Activated CD4-positive, alpha-beta memory T cell treated with anti-CD3 and anti-CD28 coated beads, Interleukin-2, amount 10 ng/mL, durations not matched to agents 7 days and 5 days (primary cell): ENCODE data around the gene TNNI3K. TPM values are rescaled to one million over a fixed set of nuclear protein-coding genes. Genes with fewer than 3 reads are reported as not detected.

Experiments used
- CTCF ChIA-PET: fragments of 350-600 bp; sonication (Branson Sonifier 250); formaldehyde crosslinking; loops from one replicate; lab custom pipeline; 2021; ENCODE audit warnings: antibody characterized with exemption, inconsistent platforms; lab: Charles Lee
- POLR2A ChIA-PET: fragments of 350-600 bp; sonication (Branson Sonifier 250); formaldehyde crosslinking; loops from one replicate; lab custom pipeline; 2021; ENCODE audit warnings: antibody characterized with exemption; lab: Charles Lee
- DNase-seq: peaks from one replicate; pipeline ENCODE4 v3.0.0-alpha.2; 2020
- H3K27ac Mint-ChIP-seq: one replicate; pipeline ENCODE4 v1.8.0; 2021; ENCODE audit warnings: mild to moderate bottlenecking, mixed read lengths
- H3K27me3 Mint-ChIP-seq: one replicate; pipeline ENCODE4 v1.8.0; 2021; ENCODE audit warnings: mixed read lengths
- H3K36me3 Mint-ChIP-seq: one replicate; pipeline ENCODE4 v1.8.0; 2021; ENCODE audit warnings: low read depth, mixed read lengths
- H3K4me1 Mint-ChIP-seq: one replicate; pipeline ENCODE4 v1.8.0; 2021; ENCODE audit warnings: mixed read lengths
- H3K4me3 Mint-ChIP-seq: one replicate; pipeline ENCODE4 v1.8.0; 2021; ENCODE audit warnings: mild to moderate bottlenecking, mixed read lengths
- H3K9me3 Mint-ChIP-seq: one replicate; pipeline ENCODE4 v1.8.0; 2021; ENCODE audit warnings: mixed read lengths
- total RNA-seq, 2 experiments: library from RNA; stranded (reverse); gene quantifications; one replicate each; pipeline ENCODE4 v1.2.3, GENCODE V29; 2021

The TNNI3K gene
- total RNA-seq, 2 experiments from 2014 or later = 0.43 TPM; not detected in 1

- CTCF ChIA-PET = no interaction called here
- Mint-ChIP-seq H3K27me3 (no peaks in the 10 kb centered on the region), H3K27ac (no peak overlapping the region), H3K9me3 (no peaks in the 10 kb centered on the region), H3K4me3 (no peak overlapping the region), H3K36me3 (no peaks in the 10 kb centered on the region), H3K4me1 (no peaks in the 10 kb centered on the region)
- DNase-seq = no peak
- POLR2A ChIA-PET = no interaction called here
These were observed 93.7 kb downstream of the TNNI3K start for GRCh38 chr1:74328851-74329250.

DNA sequence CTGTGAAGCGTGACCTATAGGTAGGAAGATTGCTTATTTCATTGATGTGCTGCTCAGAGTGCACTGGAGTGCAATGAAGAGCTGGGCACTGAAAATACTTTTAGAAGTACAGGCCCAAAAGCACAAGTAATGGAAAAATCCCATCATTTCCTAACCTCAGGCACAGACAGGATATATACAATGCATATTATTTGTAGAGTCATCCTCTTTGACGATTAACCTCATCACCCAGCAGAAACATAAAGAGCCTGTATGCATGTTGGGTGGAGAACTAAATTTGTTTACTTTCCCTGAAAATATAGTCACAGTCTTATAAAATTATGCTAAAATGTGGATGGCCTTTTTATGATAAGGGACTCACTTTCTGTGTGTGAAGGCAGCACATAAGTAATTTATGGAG lies 98.1 kb downstream of the TNNI3K start:
- POLR2A ChIA-PET = no interaction called here

GRCh38 chr1:74334147-74334546 lies 99.0 kb downstream of the TNNI3K start:
- H3K4me1 Mint-ChIP-seq = no peaks in the 10 kb centered on the region
- POLR2A ChIA-PET = no interaction called here
- CTCF ChIA-PET = no interaction called here
- DNase-seq = no peak
- H3K4me3 Mint-ChIP-seq = no peak overlapping the region
- H3K27ac Mint-ChIP-seq = no peak overlapping the region
- no peaks in the 10 kb centered on the region for H3K36me3 Mint-ChIP-seq
- H3K27me3 Mint-ChIP-seq = no peaks in the 10 kb centered on the region
- peaks cover 3% of the 10 kb centered on the region for H3K9me3 Mint-ChIP-seq

More for the DNA sequence above, 98.1 kb downstream of the TNNI3K start:
- H3K4me1 Mint-ChIP-seq = no peaks in the 10 kb centered on the region
- H3K27ac Mint-ChIP-seq = no peak overlapping the region
- no peaks in the 10 kb centered on the region for H3K27me3 Mint-ChIP-seq
- DNase-seq = no peak
- CTCF ChIA-PET = no interaction called here
- no peak overlapping the region for H3K4me3 Mint-ChIP-seq
- peaks cover under 1% of the 10 kb centered on the region for H3K9me3 Mint-ChIP-seq
- no peaks in the 10 kb centered on the region for H3K36me3 Mint-ChIP-seq

DNA sequence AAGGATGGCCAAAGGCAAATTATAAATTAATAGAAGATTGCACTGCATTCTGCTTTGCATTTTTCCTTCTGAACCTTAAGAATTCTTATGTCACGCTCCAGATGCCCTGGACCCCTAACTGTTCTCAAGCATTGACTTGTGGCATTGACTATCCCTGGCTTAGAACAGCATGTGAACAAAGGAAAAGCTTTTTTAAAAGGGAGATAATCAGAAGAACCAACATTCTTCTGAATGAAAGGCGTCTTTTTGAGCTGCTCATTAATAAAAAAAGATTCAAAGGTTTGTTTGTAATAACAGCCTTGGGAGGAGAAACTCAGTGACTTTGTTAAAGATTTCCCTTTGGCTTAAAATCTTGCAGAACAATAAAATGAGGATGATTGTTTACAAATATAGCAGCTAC lies 105.5 kb downstream of the TNNI3K start:
- H3K4me3 Mint-ChIP-seq = no peak overlapping the region
- ChIA-PET POLR2A (no interaction called here), CTCF (no interaction called here)
- no peaks in the 10 kb centered on the region for H3K27me3 Mint-ChIP-seq
- DNase-seq = no peak
- no peaks in the 10 kb centered on the region for H3K36me3 Mint-ChIP-seq
- peaks cover 3% of the 10 kb centered on the region for H3K9me3 Mint-ChIP-seq
- H3K27ac Mint-ChIP-seq = no peak overlapping the region
- H3K4me1 Mint-ChIP-seq = no peaks in the 10 kb centered on the region

- ChIA-PET CTCF (no interaction called here), POLR2A (no interaction called here)
- Mint-ChIP-seq H3K9me3 (peaks cover 3% of the 10 kb centered on the region), H3K36me3 (no peaks in the 10 kb centered on the region), H3K27ac (no peak overlapping the region), H3K4me1 (no peaks in the 10 kb centered on the region), H3K27me3 (no peaks in the 10 kb centered on the region), H3K4me3 (no peak overlapping the region)
- DNase-seq = no peak
These were observed 106.6 kb downstream of the TNNI3K start for GRCh38 chr1:74341702-74342339.

- Mint-ChIP-seq H3K4me1 (no peaks in the 10 kb centered on the region), H3K36me3 (no peaks in the 10 kb centered on the region), H3K27me3 (no peaks in the 10 kb centered on the region), H3K9me3 (peaks cover 2% of the 10 kb centered on the region), H3K27ac (no peak overlapping the region), H3K4me3 (no peak overlapping the region)
- ChIA-PET CTCF (no interaction called here), POLR2A (no interaction called here)
- DNase-seq = no peak
These were observed 108.0 kb downstream of the TNNI3K start for GRCh38 chr1:74343216-74343615.

DNA sequence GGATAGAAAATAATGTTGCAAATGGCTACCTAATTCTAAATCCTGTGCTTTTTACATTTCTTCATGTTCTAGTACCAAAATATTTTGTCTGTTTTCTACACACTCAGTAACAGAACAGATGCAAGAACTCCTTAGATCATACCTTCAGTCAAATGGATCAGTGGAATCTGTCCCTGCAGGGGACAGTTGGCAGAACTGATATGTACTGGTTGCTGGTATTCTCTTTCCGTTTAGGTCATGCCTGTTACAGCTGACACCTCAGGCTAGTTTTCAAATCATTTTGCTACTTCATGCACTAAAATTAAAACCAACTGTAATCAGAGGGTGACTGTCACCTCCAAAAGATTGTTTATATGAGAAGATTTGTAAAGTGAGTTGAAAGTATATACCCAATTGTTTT lies 109.2 kb downstream of the TNNI3K start:
- Mint-ChIP-seq H3K9me3 (no peaks in the 10 kb centered on the region), H3K4me3 (no peak overlapping the region), H3K4me1 (no peaks in the 10 kb centered on the region), H3K27ac (no peak overlapping the region), H3K27me3 (no peaks in the 10 kb centered on the region), H3K36me3 (no peaks in the 10 kb centered on the region)
- ChIA-PET CTCF (no interaction called here), POLR2A (no interaction called here)
- no peak for DNase-seq

DNA sequence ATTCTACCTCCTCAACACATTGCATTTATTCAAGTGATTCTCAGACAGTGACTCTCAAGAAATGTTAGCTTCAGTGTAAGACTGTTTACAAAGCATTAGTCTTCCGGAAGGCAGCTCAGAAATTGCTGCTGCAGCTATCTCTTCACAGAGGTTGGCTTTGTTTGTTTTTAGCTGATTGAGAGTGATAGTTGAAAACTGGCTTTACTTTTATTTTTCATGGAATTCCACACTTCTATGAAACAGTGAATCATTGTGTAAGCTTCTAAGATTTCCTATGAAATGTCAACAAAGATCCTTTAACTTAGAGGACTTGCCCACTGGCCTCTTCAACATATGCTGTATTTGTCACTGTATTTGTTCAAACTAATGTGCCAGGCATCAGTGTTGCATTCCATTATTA lies 121.3 kb downstream of the TNNI3K start:
- Mint-ChIP-seq H3K4me1 (peaks cover 2% of the 10 kb centered on the region), H3K27ac (no peak overlapping the region), H3K36me3 (no peaks in the 10 kb centered on the region), H3K4me3 (no peak overlapping the region), H3K9me3 (no peaks in the 10 kb centered on the region), H3K27me3 (no peaks in the 10 kb centered on the region)
- no peak for DNase-seq
- ChIA-PET CTCF (no interaction called here), POLR2A (no interaction called here)

DNA sequence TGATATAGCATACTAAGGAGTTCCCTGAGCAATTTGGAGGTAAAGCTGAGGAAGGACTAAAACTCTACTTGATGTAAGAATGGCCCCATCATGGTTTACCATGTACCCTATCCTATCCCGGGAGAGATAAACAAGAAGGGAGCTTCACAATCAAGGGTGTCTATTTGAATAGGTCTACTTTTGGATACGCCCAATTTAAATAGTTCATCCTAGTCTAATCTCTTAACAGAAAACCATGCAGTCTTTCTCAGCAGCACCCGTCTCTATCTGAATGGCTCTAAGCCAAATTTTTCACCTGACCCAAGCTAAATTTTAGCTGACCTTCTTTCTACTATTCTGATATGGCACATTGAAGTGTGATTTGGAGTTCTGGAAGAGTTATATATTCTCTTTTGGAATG lies 122.0 kb downstream of the TNNI3K start:
- H3K27ac Mint-ChIP-seq = no peak overlapping the region
- ChIA-PET POLR2A (no interaction called here), CTCF (no interaction called here)
- H3K4me1 Mint-ChIP-seq = peaks cover 2% of the 10 kb centered on the region
- H3K27me3 Mint-ChIP-seq = no peaks in the 10 kb centered on the region
- no peak for DNase-seq
- H3K36me3 Mint-ChIP-seq = no peaks in the 10 kb centered on the region
- H3K4me3 Mint-ChIP-seq = no peak overlapping the region
- no peaks in the 10 kb centered on the region for H3K9me3 Mint-ChIP-seq

DNA sequence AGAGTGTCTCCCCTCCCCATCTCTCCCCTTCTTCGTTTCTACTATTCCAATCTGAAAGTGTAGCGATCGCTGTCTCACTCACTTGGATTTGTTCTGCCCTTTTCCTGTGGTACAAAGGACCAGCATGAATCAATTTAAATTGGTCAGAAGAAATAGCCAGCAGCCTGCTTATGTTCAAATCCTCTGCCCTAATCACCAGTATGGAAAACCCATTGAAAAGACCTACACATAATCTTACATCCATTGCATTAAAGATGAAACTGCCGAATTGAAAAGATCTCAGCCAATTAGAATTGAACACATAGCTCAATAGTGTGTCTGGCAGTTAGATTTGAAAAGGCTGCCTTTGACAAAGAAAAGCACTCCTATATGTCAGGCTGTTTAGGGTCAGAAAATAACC lies 122.6 kb downstream of the TNNI3K start:
- Mint-ChIP-seq H3K36me3 (no peaks in the 10 kb centered on the region), H3K4me3 (no peak overlapping the region), H3K4me1 (peaks cover 2% of the 10 kb centered on the region), H3K9me3 (no peaks in the 10 kb centered on the region), H3K27me3 (no peaks in the 10 kb centered on the region), H3K27ac (no peak overlapping the region)
- no peak for DNase-seq
- ChIA-PET POLR2A (no interaction called here), CTCF (no interaction called here)

DNA sequence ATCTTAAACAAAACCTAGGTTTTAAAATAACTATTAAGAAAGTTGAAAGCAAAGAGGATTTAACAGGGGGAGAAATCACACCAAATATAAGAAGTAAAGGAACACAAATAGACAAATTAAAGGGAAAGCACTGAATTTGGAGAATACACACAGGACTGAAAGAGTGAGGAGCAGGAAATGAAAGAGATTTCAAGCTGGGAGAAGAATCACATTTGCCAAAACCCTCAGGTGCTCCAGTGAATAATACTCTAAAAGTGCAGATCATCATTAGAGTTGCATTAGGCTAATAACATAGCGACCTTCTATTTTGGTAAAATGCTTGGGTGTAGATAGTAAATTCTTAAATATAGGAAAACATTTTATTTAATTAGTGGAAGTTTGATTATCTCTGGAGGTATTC lies 127.5 kb downstream of the TNNI3K start:
- no peak for DNase-seq
- no peaks in the 10 kb centered on the region for H3K9me3 Mint-ChIP-seq
- H3K27ac Mint-ChIP-seq = no peak overlapping the region
- H3K27me3 Mint-ChIP-seq = no peaks in the 10 kb centered on the region
- H3K4me1 Mint-ChIP-seq = no peaks in the 10 kb centered on the region
- ChIA-PET CTCF (no interaction called here), POLR2A (no interaction called here)
- H3K4me3 Mint-ChIP-seq = no peak overlapping the region
- H3K36me3 Mint-ChIP-seq = no peaks in the 10 kb centered on the region

- CTCF ChIA-PET = no interaction called here
- Mint-ChIP-seq H3K9me3 (no peaks in the 10 kb centered on the region), H3K27ac (no peak overlapping the region), H3K4me1 (no peaks in the 10 kb centered on the region), H3K27me3 (no peaks in the 10 kb centered on the region), H3K36me3 (no peaks in the 10 kb centered on the region), H3K4me3 (no peak overlapping the region)
- DNase-seq = no peak
- POLR2A ChIA-PET = no interaction called here
These were observed 128.0 kb downstream of the TNNI3K start for GRCh38 chr1:74363220-74363619.

DNA sequence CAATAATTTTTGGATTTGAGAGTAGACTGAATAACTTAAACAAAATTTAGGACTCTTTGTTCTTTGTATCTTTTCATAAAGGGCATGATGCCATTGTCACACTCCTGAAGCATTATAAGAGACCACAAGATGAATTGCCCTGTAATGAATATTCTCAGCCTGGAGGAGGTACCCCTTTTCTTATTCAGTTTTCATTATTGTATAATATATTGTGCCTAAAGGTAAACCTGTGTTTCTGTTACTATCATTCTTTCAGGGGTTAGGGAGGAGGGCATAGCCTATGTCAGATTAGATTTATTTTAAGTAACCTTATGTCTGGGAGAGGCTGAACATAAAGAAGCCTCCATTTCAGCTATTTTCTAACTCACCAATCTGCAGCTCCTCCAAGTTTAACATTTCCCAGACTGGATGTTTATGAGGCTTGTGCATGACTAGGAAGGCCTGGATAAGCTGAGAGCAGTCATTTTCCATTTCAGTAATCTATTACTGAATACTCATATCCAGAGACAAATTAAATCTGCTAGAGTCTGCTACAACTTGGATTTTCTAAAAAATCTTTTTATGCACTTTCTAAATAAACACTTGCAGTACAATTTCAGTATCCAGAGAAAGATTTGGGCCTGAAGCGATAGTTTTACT lies 132.1 kb downstream of the TNNI3K start:
- ChIA-PET CTCF (no interaction called here), POLR2A (no interaction called here)
- Mint-ChIP-seq H3K4me1 (no peaks in the 10 kb centered on the region), H3K4me3 (no peak overlapping the region), H3K9me3 (no peaks in the 10 kb centered on the region), H3K36me3 (no peaks in the 10 kb centered on the region), H3K27ac (no peak overlapping the region), H3K27me3 (no peaks in the 10 kb centered on the region)
- no peak for DNase-seq

- DNase-seq = no peak
- no peak overlapping the region for H3K4me3 Mint-ChIP-seq
- no peaks in the 10 kb centered on the region for H3K4me1 Mint-ChIP-seq
- no peak overlapping the region for H3K27ac Mint-ChIP-seq
- H3K27me3 Mint-ChIP-seq = no peaks in the 10 kb centered on the region
- no peaks in the 10 kb centered on the region for H3K36me3 Mint-ChIP-seq
- no peaks in the 10 kb centered on the region for H3K9me3 Mint-ChIP-seq
- ChIA-PET POLR2A (no interaction called here), CTCF (no interaction called here)
These were observed 133.1 kb downstream of the TNNI3K start for GRCh38 chr1:74368335-74368734.
